ENCODE results near the gene TIAM1. TPM values are rescaled to one million over a fixed set of nuclear protein-coding genes. Genes with fewer than 3 reads are reported as not detected.

The TIAM1 gene
- total RNA-seq, 2 donors from 2014 or later, result 6.0 to 38.1 TPM

DNA sequence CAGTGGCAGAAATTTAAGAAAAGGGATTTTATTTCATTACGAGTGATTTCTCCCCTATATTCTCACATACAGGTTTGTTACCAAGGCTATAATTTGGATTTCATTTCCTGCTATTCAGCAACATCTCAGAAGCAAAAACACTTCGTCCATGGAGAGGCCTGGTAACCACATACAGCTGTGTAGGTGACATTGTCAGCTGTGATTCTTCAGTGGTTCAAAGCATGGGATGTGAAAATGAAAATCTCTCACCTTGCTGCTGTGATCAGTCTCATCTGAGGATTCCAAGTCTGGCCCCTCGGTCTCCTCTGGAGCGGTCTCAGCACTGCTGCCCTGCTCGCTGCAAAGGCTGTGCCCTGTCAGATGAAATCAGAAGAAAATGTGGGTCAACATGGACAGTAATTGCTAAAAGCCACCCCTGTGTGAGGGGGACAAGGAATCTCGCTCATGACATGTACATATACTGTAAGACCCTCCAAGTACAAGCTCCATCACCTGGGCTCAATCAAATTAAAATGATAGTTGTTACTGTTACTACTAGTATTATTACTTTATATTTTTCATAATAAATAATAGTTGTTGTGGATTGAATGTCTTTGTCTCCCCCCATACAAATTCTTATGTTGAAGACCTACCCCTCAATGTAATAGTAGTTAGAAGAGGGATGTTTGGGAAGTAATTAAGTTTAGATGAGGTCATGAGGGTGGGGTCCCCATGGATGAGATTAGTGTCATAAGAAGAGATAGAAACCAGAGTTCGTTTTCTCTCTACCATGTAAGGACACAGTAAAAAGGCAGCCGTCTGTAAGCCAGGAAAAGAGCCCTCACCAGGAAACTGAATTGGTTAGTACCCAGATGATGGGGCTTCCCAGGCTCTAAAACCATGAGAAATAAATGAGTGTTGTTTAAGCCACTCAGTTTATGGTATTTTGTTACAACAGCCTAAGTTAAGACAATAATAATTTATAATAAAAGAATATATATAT, 179.1 kb downstream of the TIAM1 start:
- Histone ChIP-seq H3K36me3 (no peaks in the 10 kb centered on the region), H3K4me3 (no peak overlapping the region), H3K27ac (no peak overlapping the region), H3K9me3 (no peaks in the 10 kb centered on the region), H3K27me3 (replicated peaks; ENCODE audit: insufficient read depth) (no peaks in the 10 kb centered on the region), H3K4me1 (replicated peaks) (no peaks in the 10 kb centered on the region)
- 98% methylated on average over 8 of the region's 8 CpGs for WGBS
- DNase-seq (ENCODE audit: low spot score), result no peak
- TF ChIP-seq POLR2AphosphoS5 (IDR thresholded peaks at IDR 0.05) (no peak), POLR2A (IDR thresholded peaks at IDR 0.05) (no peak)
- TF ChIP-seq, protein P1, sequence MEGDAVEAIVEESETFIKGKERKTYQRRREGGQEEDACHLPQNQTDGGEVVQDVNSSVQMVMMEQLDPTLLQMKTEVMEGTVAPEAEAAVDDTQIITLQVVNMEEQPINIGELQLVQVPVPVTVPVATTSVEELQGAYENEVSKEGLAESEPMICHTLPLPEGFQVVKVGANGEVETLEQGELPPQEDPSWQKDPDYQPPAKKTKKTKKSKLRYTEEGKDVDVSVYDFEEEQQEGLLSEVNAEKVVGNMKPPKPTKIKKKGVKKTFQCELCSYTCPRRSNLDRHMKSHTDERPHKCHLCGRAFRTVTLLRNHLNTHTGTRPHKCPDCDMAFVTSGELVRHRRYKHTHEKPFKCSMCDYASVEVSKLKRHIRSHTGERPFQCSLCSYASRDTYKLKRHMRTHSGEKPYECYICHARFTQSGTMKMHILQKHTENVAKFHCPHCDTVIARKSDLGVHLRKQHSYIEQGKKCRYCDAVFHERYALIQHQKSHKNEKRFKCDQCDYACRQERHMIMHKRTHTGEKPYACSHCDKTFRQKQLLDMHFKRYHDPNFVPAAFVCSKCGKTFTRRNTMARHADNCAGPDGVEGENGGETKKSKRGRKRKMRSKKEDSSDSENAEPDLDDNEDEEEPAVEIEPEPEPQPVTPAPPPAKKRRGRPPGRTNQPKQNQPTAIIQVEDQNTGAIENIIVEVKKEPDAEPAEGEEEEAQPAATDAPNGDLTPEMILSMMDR (IDR thresholded peaks at IDR 0.05), result no peak
- intact Hi-C loops (cut with DNase I), result no loop called here

DNA sequence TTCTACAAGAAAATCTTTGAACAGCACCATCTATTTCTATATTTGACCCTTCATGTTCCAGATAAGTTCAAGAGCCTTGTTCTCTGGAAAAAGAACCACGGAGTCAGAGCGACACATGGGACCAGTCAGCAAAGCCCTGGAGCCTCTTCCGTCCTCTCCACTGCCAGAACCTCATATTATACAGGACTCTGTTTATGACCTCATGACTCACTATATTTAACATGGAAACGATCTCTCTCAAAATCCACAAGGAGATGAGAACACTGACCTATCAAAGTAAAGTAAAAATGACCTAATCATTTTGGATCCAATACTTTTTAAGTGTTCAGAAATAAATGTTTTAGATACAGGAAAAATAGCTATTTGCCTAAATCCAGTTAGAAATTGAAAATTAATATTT, 181.2 kb downstream of the TIAM1 start:
- no peak overlapping the region for H3K4me3 ChIP-seq
- no peaks in the 10 kb centered on the region for H3K36me3 ChIP-seq
- WGBS, result 61% methylated on average over 4 of the region's 4 CpGs
- H3K9me3 ChIP-seq, result no peaks in the 10 kb centered on the region
- TF ChIP-seq POLR2AphosphoS5 (IDR thresholded peaks at IDR 0.05) (no peak), POLR2A (IDR thresholded peaks at IDR 0.05) (no peak)
- TF ChIP-seq, protein P1 (IDR thresholded peaks at IDR 0.05), result no peak
- H3K27ac ChIP-seq, result no peak overlapping the region
- no peaks in the 10 kb centered on the region for H3K4me1 ChIP-seq (replicated peaks)
- H3K27me3 ChIP-seq (replicated peaks; ENCODE audit: insufficient read depth), result no peaks in the 10 kb centered on the region
- intact Hi-C loops (cut with DNase I), result no loop called here
- DNase-seq (ENCODE audit: low spot score), result no peak

DNA sequence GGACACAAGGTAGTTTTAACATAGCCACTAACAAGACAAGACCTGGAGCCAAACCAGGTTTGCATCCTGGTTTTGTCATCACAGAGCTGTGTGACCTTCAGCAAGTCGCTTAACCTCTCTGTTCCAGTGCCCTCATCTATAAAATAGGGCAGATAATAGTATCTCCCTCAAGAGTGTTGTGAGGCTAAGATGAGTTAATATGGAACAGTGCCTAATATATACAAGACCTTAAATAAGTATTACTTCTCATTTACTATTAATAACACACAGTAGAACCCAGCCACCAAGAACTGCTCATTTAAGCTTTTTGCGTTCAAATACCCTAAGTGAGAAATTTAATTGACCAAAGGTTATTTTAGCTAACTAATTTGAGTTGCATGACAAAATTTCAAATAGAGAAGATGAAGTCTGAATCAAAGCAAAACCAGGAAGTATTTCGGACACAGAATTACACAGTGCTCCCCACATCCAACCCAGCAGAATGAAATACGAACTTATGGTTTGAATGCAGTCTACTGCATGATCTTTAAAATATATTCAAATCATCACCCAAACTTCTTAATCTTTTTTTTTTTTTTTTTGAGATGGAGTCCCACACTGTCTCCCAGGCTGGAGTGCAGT, 181.9 kb downstream of the TIAM1 start:
- no peak for DNase-seq (ENCODE audit: low spot score)
- TF ChIP-seq POLR2AphosphoS5 (IDR thresholded peaks at IDR 0.05) (no peak), POLR2A (IDR thresholded peaks at IDR 0.05) (no peak)
- TF ChIP-seq, protein P1 (IDR thresholded peaks at IDR 0.05), result no peak
- no peaks in the 10 kb centered on the region for H3K27me3 ChIP-seq (replicated peaks; ENCODE audit: insufficient read depth)
- no peak overlapping the region for H3K4me3 ChIP-seq
- no peaks in the 10 kb centered on the region for H3K9me3 ChIP-seq
- H3K27ac ChIP-seq, result no peak overlapping the region
- WGBS, result 92% methylated on average over 4 of the region's 4 CpGs
- H3K4me1 ChIP-seq (replicated peaks), result no peaks in the 10 kb centered on the region
- no peaks in the 10 kb centered on the region for H3K36me3 ChIP-seq
- intact Hi-C loops (cut with DNase I), result no loop called here

DNA sequence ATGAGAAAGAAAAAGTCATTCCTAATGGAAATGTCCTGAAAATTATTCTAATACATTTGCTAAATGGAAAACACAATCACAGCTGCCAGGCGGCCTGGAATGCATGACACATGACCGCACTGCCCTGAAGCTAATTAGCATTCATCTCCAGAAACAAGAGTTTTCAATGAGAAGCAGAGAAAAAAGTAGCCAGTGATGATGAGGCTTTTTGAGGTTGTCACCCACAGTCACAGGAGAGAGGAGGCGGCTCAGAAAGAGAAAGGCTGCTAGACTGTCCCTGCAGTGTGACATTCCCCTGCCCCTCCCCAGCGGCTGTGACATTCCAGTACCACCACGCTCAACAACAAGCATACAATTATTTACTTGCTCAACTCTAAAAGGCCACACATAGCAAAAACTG, 182.9 kb downstream of the TIAM1 start:
- 61% methylated on average over 5 of the region's 5 CpGs for WGBS
- intact Hi-C loops (cut with DNase I), result no loop called here
- H3K4me1 ChIP-seq (replicated peaks), result no peaks in the 10 kb centered on the region
- H3K36me3 ChIP-seq, result no peaks in the 10 kb centered on the region
- DNase-seq (ENCODE audit: low spot score), result no peak
- H3K27ac ChIP-seq, result no peak overlapping the region
- H3K27me3 ChIP-seq (replicated peaks; ENCODE audit: insufficient read depth), result no peaks in the 10 kb centered on the region
- H3K9me3 ChIP-seq, result no peaks in the 10 kb centered on the region
- TF ChIP-seq POLR2AphosphoS5 (IDR thresholded peaks at IDR 0.05) (no peak), POLR2A (IDR thresholded peaks at IDR 0.05) (no peak)
- TF ChIP-seq, protein P1 (IDR thresholded peaks at IDR 0.05), result no peak
- H3K4me3 ChIP-seq, result no peak overlapping the region

Measured in prostate gland (tissue), 2 donors.